ENCODE measurements around the gene SSX1. TPM values are rescaled to one million over a fixed set of nuclear protein-coding genes. Genes with fewer than 3 reads are reported as not detected.
"Not testable (repeated sequence)": the region's sequence is repeated elsewhere in the genome, so short reads cannot be mapped to it uniquely, and the experiment has no call there.

SSX1 gene, protein sequence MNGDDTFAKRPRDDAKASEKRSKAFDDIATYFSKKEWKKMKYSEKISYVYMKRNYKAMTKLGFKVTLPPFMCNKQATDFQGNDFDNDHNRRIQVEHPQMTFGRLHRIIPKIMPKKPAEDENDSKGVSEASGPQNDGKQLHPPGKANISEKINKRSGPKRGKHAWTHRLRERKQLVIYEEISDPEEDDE
- not detected for polyA plus RNA-seq

DNA sequence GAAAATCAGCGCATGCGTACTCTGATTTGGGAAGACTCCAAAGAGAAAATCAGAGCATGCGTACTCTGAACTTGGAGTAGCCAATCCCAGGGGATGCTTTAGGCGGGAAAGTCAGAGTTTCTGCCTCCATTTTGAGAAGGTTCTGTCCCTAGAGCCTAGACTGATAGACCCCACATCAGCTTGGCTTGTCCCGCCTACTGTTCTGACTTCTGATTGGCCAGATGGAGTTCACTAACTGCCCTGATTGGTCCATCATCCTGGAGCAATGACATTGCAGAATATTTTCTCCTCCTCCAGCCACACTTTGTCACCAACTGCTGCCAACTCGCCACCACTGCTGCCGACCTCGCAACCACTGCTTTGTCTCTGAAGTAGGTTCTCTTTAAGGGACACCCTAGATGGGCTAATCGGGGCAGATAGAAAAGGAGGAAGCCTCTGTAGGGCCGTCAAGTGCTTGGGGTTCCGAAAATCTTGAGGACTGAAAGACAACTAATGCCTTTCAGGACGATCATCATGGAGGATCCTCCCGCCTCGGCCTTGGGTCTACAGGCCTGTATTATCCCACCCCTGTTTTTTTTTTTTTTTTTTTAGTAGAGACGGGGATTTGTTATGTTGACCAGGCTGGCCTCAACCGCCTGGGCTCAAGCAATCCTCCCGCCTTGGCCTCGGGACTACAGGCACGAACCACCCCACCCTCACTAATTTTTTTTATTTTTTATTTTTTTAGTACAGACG is at the start of gene SSX1:
TSS of gene SSX1 (plus strand) at position 331 of the 735 bp plus-strand sequence. CDS start 1,850 bp downstream, outside the sequence.
- WGBS, 3 donors, result 90 to 93% (median 91%) methylated on average over 12 to 20 of the region's 20 CpGs
- not testable (repeated sequence) for H3K27ac ChIP-seq (ENCODE audit: low read depth, low read length)

DNA sequence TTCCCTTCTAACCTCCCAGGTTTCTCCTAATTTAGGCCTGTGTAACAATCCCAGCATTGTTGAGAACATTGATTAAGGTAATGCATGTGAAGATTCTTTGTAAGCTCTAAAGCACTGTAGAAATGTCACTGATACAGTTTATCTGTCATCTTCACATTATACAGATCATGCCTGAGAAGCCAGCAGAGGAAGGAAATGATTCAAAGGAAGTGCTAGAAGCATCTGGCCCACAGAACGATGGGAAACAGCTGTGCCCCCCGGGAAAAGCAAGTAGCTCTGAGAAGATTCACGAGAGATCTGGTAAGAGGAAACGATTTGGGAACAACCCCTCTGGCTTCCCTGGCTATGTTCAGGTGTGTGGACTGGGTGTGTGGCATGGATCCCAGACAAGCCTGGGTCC is 40.9 kb upstream of the SSX1 start:
- not testable (repeated sequence) for H3K27ac ChIP-seq (ENCODE audit: low read depth, low read length)
- WGBS, 3 donors, result 12 to 49% (median 21%) methylated on average over 4 of the region's 4 CpGs

DNA sequence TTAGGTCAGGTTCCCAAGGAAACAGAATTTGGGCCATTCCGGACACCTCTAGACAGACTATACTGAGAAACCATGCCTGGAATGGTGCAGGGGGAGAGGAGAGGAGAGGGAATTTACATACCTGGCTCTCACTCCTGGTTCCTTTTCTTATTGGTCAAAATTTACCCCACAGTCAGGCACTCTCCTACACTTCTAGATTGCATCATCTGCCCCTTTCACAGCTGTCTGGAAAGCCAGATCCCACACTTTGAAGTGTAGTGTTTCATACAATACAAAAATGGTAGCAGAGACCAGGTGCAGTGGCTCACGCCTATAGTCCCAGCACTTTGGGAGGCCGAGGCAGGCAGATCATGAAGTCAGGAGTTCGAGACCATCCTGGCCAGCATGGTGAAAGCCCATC is 31.0 kb upstream of the SSX1 start:
- not testable (repeated sequence) for H3K27ac ChIP-seq (ENCODE audit: low read depth, low read length)
- WGBS, 3 donors, result 82 to 91% (median 88%) methylated on average over 4 of the region's 4 CpGs

DNA sequence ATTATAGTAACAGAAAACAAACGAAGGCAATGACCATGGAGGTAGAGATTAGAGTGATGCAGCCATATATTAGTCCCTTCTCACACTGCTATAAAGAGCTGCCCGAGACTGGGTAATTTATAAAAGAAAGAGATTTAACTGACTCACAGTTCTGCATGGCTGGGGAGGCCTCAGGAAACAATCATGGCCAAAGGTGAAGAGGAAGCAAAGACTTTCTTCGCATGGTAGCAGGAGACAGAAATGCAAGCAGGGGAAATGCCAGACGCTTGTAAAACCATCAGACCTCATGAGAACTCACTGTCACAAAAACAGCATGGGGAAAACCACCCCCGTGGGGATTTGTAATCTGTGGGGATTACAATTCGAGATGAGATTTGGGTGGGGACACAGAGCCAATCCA is 2.2 kb upstream of the SSX1 start:
- 36 to 45% (median 42%) methylated on average over 4 to 6 of the region's 6 CpGs for WGBS, 3 donors
- H3K27ac ChIP-seq (ENCODE audit: low read depth, low read length), result not testable (repeated sequence)

DNA sequence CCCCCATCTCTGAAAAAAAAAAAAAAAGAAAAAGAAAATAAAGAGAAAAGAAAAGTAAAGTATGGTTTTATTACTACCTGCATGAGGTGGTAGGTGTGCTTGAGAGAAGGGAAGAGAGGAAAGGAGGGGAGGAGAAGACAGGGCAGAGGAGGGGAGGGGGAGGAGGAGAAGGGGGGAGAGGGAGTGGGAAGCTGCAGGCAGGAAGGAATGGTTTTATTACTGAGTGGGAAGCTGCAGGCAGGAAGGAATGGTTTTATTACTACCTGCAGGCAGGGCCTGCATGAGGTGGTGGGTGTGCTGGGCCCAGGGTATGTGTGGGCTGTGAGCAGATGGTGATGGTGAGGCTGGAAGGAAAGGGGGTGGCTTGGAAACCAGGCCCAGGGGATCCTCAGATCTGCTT is 19.2 kb downstream of the SSX1 start:
- not testable (repeated sequence) for H3K27ac ChIP-seq (ENCODE audit: low read depth, low read length)

DNA sequence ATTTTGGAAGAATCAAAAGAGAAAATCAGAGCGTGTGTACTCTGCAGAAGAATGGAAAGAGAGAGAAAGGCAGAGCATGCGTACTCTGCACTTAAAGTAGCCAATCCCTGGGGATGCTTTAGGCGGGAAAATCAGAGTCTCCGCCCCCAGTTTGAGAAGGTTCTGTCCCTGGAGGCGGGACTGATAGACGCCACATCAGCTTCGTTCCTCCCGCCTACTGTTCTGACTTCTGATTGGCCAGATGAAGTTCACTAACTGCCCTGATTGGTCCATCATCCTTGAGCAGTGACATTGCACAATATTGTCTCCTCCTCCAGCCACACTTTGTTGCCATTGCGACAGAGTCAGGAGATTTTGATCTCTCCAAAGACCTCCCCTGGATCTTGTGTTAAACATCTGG is 23.8 kb downstream of the SSX1 start:
- WGBS, 3 donors, result 71 to 80% (median 72%) methylated on average over 9 of the region's 9 CpGs
- no peak overlapping the region for H3K27ac ChIP-seq (ENCODE audit: low read depth, low read length)

DNA sequence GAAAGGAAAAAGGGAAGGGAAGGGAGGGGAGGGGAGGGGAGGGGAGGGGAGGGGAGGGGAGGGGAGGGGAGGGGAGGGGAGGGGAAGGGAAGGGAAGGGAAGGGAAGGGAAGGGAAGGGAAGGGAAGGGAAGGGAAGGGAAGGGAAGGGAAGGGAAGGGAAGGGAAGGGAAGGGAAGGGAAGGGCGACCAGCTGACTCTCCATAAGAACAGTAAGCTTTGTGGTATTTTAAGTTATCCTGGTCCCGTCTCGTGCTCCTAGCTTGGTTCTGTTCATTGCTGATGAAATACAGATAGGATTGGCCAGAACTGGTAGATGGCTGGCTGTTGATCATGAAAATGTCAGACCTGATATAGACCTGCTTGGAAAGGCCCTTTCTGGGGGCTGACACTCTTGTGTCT is 25.5 kb downstream of the SSX1 start:
- H3K27ac ChIP-seq (ENCODE audit: low read depth, low read length), result not testable (repeated sequence)
- WGBS, 3 donors, result 63 to 89% (median 74%) methylated on average over 3 of the region's 3 CpGs

DNA sequence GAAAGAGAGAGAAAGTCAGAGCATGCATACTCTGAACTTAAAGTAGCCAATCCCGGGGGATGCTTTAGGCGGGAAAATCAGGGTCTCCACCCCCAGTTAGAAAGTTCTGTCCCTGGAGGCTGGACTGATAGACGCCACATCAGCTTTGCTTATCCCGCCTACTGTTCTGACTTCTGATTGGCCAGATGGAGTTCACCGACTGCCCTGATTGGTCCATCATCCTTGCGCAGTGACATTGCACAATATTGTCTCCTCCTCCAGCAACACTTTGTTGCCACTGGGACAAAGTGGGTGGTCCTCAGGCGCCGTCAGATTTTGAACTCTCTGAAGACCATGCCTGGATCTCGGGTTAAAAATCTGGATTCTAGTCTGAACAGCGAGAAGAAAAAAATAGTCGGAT is 51.0 kb downstream of the SSX1 start:
- WGBS, 3 donors, result 87 to 90% (median 89%) methylated on average over 11 of the region's 11 CpGs
- H3K27ac ChIP-seq (ENCODE audit: low read depth, low read length), result no peak overlapping the region

DNA sequence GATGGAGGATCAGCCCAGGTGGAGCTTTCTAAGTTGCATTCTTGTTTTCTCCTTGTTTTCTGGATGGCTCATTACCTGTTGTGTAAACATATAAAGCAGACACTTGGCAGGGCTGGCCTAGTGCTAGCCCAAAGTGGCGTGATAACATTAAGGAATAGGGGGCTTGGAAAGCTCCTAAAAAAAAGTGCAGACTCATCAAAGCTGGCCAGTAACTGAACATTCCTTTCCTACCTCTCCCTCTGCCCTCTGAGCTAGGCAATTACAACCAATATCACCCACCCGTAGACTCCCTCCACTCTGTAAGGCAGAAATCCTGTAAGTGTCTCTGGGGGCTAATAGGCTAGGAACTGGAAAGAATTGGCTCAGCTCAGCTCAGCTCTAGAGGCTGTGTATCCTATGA is 58.8 kb downstream of the SSX1 start:
- 49 to 77% (median 60%) methylated on average over 2 of the region's 2 CpGs for WGBS, 3 donors

More for the DNA sequence above, 58.8 kb downstream of the SSX1 start:
- H3K27ac ChIP-seq (ENCODE audit: low read depth, low read length), result not testable (repeated sequence)

Other genes starting within 250 kb of the SSX1 start
- under 1 TPM in 1 of 3 donors, not detected in 2; 0.15 TPM for gene SPACA5, start 248.4 kb upstream of the SSX1 start, polyA plus RNA-seq
- 1 to 10 TPM in 2 of 3 donors, under 1 TPM in 1; 0.76 to 2.5 (median 1.2) TPM for gene ZNF630, start 183.8 kb upstream of the SSX1 start, polyA plus RNA-seq
- gene SPACA5B, start 124.8 kb upstream of the SSX1 start, polyA plus RNA-seq, result not detected
- gene SSX5, start 58.6 kb upstream of the SSX1 start, polyA plus RNA-seq, result not detected
- not detected for gene SSX3, start 101.3 kb downstream of the SSX1 start, polyA plus RNA-seq
- not detected for gene SSX4, start 128.1 kb downstream of the SSX1 start, polyA plus RNA-seq
- not detected for gene SSX4B, start 156.6 kb downstream of the SSX1 start, polyA plus RNA-seq
- 100 to 1,000 TPM in 1 of 3 donors, 1 to 10 TPM in 2; 4.3 to 222 (median 6.5) TPM for gene SLC38A5, start 214.9 kb downstream of the SSX1 start, polyA plus RNA-seq
- 10 to 100 TPM; 22.3 to 43.7 (median 30.7) TPM for gene FTSJ1, start 220.8 kb downstream of the SSX1 start, polyA plus RNA-seq

All from adipose tissue (tissue), 3 donors.